ENCODE measurements around the gene CNKSR1.

Gene CNKSR1

GRCh38 chr1:26233903-26234643 is 56.8 kb downstream of the CNKSR1 start, which contains the start of gene CEP85:
Gene CEP85 (plus strand): TSS chr1:26234200. CDS start chr1:26239784, 5,584 bp downstream.
- DNase-seq, result peak; percentile 89

DNA sequence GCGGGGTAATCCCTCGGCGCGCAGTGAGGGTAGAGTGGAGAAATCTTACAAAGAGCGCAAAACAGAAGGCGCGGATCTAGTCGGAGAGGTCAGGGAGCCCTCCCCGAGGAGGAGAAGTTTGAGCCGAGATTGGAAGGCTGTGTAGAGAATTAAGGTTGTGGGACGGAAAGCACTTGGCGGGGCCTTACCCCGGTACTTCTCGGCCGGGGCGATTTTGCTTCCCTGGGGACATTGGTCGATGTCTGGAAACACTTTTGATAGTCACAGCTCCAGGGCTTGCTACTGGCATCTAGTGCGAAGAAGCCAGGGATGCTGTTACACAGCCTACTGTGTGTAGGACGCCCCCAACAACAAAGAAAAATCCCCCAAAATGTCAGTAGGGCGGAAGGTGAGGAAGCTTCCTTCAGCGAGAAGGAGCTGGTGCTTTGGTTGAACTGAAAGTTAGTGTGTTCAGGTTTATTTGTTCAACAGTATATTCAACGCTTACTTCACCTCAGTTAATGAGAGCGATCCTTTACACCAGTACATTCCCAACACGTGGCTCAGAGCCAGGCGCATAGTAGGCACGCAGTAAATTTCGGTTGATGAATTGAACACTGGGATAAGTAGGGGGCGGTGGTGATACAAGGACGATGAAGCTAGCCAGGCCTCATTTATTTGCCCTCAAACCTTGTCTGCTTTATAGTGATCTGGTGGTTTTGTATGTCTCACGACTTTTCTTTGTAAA is 57.5 kb downstream of the CNKSR1 start:
- DNase-seq, result no peak

GRCh38 chr1:26237230-26237966 is 60.1 kb downstream of the CNKSR1 start:
- DNase-seq, result no peak

Measured in GOT3 (cell line).